Brain pericyte (primary cell): ENCODE data around the gene PCBP1.
"Not testable (repeated sequence)": the region's sequence is repeated elsewhere in the genome, so short reads cannot be mapped to it uniquely, and the experiment has no call there.

ENCODE experiments used
- DNase-seq: peaks from one replicate; pipeline ENCODE4 v3.0.0-alpha.2; 2012; ENCODE audit warnings: low read depth, low spot score

PCBP1 gene

DNA sequence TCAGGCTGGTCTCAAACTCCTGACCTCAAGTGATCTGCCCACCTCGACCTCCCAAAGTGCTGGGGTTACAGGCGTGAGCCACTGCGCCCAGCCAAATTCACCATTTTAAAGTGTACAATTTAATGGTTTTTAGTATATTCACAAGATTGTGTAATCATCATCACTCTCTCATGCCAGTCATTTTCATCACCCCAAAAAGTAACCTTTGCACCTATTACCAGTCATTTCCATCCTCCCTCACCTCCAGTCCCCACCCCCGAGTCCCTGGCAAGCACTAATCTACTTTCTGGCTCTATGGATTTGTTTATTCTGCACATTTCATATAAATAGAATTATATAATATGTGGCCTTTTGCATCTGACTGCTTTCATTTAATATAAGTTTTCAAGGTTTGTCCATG is 10.8 kb downstream of the PCBP1 start:
- no peak for DNase-seq

DNA sequence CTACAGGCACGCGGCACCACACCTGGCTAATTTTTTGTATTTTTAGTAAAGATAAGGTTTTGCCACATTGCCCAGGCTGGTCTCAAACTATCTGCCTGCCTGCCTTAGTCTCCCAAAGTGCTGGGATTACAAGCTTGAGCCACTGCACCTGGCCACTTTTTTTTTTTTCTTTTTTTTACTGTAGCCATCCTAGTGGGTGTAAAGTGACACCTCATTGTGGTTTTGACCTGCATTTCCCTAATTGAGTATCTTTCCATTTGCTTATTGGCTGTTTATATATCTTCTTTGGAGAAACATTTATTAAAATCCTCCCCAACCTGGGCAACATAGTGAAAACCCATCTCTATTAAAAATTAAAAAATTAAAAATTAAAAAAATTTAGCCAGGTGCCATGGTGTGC is 12.0 kb downstream of the PCBP1 start:
- no peak for DNase-seq

DNA sequence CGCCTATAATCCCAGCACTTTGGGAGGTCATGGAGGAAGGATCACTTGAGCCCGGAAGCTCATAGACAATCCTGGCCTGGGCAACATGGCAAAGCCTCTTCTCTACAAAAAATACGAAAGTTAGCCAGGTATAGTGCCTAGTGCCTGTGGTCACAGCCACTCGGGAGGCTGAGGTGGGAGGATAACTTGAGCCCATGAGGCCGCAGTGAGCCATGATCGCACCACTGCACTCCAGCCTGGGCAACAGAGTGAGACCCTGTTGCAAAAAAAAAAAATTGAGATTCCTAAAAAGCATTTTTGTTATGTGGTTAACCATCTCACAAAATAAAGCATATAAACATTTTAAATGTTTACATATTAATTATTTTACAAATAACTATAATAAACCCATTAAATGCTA is 13.9 kb downstream of the PCBP1 start:
- no peak for DNase-seq

DNA sequence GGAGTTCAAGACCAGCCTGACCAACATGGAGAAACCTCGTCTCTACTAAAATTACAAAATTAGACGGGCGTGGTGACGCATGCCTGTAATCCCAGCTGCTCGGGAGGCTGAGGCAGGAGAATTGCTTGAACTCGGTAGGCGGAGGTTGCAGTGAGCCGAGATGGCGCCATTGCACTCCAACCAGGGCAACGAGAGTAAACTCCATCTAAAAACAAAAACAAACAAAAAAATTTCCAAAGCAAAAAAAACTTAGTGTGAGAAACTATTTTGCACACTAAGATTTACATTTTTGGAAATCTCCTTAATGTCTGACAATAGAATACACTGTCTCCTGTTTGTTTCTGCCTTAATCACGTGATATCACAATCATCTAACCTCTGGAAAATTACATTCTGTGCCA is 14.4 kb downstream of the PCBP1 start:
- not testable (repeated sequence) for DNase-seq

DNA sequence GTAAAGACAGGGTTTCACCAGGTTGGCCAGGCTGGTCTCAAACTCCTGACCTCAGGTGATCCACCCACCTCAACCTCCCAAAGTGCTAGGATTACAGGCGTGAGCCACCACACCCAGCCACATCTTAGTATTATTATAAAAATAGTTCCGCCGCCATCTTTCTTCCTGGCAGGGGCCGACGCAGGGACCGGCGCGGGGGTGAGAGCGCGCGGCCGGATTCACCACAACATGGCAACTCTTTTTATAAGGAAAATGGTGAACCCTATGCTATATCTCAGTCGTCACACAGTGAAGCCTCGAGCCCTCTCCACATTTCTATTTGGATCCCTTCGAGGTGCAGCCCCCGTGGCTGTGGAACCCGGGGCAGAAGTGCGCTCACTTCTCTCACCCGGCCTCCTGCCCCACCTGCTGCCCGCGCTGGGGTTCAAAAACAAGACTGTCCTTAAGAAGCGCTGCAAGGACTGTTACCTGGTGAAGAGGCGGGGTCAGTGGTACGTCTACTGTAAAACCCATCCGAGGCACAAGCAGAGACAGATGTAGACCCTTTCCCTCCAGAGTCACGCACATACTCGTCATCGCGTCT is 15.1 kb downstream of the PCBP1 start:
- not testable (repeated sequence) for DNase-seq

DNA sequence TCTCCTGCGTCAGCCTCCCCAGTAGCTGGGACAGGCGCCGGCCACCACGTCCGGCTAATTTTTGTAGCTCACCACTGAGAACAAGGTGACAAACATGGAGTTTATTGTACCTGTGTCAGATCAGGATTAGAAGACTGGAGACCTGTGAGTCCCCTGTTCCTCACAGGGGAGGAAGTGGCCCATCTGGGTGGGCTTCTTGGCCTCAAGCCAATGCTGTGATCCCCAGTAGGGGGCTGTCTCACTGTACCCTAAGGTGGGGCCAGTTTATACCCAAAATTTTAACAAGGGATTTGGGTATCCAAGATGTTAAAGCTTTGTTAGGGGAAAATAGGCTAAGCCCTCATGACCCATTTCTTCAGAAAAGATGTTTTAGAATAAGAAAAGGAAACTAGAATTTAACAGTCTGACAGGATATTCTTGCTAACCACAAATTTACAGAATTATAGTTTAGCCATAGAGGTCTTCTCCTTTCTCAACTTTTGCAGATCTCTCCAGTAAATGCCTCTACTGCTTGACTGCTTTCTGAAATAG is 16.3 kb downstream of the PCBP1 start:
- no peak for DNase-seq

DNA sequence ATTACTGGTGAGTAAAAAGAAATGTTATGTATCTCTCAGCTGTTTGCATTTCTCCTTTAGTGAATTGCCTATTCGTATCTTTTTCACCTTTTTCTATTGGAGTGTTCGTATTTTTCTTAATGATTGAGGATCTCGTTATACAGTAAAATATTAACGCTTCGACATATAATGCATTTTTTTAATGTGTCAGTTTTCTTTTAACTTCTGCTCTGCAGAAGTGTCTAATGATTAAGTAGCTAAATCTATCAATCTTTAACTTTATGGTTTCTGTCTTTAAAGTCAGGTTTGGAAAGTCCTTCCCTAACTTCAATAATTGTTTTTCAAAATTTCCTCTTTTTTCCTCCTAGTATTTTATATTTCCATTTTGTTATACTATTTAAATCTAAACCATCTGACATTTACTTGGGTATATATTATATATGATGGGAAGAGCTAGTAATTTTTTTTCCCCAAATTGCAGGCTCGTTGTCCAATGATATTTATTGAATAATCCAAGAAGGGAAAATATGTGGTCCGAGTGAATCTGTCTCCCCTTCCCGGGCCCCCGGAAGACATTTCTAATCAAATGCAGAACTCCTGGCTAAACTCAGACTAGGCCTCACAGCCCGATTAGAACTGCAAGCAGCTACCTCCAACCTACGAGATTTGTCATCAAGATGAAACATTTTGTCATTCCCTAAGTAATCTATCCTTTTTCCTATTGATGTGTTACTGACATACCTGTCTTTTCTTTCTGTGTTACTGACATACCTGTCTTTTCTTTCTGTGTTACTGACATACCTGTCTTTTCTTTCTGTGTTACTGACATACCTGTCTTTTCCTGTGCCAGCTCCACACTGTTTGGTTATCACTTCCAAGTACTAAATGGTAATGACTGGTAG is 17.2 kb downstream of the PCBP1 start:
- DNase-seq = no peak

DNA sequence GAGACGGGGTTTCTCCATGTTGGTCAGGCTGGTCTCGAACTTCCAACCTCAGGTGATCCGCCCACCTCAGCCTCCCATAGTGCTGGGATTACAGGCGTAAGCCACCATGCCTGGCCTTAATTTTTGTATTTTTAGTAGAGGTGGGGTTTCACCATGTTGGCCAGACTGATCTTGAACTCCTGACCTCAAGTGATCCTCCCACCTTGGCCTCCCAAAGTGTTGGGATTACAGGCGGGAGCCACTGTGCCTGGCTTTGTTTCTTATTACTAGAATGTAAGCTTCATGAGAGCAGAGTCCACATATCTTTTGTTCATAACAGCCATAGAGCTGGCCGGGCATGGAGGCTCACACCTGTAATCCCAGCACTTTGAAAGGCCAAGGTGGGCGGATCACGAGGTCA is 18.9 kb downstream of the PCBP1 start:
- DNase-seq = not testable (repeated sequence)

DNA sequence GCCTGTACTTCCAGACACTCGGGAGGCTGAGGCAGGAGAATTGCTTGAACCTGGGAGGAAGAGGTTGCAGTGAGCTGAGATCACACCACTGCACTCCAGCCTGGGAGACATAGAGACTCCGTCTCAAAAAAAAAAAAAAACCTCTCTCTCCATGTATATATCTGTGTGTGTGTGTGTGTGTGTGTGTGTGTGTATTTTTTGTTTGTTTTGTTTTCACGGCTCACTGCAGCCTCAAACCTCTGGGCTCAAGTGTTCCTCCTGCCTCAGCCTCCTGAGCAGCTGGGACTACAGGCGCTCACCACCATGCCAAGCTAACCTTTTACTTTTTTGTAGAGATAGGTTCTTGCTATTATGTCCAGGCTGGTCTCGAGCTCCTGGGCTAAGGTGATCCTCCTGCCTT is 23.1 kb downstream of the PCBP1 start:
- DNase-seq = not testable (repeated sequence)

DNA sequence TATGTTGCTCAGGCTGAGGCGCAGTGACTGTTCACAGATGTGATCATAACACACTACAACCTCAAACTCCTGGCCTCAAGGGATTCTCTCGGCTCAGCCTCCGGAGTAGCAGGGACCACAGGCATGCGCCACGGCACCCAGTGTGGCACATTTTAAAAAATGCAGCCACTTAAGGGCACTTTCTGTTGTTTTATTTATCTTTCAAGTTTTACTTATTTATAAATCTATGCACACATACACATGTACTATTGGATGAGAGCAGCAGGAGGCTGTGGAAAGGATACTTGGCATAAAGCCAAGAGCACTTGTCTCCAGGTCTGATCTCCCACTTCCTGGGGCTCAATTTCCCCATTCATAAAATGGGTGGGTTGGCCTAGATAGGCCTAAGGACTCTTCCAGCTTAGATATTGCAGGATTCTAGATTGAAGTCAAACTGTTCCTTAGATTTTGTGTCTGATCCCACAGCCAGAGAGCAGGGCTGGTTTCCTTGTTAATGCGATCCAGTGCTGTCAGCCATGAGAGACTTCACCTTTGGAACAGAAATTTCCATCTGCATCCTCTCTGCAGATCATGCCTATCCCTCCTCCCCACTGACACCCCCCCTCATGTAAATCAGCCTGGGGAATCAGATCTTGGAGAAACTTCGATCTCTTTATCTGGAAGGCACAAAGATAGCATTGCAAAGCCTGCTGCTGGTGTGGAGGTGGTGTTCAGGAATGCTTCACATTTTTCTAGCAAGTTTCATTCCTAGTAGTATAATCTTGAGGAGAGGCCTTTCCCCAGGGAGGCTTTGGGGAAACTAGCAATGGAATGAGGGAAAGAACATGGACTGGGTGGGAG is 24.7 kb downstream of the PCBP1 start:
- no peak for DNase-seq

DNA sequence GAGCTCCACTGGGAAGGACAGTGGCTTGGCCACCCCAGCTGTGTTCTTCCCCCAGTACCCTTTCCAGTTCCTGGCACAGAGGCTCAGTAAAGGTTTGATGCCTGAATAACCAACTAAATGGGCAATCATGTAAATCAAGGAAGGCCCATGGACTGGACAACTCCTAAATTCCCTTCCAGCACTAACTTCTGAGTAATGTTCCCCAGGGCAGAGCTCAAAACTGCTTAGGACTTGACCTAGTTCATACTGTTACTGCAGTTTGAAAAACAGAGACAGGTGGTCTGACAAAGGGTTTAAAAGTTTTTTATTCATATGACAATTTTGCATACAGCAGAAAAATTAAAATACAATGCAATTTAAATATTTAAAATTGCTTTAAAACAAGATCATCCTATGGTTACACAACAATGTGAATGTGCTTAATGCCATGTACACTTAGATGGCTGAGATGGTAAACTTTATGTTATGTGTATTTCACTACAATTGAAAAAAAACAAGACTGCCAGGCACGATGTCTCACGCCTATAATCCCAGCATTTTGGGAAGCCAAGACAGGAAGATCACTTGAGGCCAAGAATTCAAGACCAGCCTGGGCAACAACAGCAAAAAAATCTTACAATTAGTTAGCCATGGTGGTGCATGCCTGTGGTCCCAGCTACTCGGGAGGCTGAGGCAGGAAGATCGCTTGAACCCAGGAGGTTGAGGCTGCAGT is 26.2 kb downstream of the PCBP1 start:
- DNase-seq = no peak

DNA sequence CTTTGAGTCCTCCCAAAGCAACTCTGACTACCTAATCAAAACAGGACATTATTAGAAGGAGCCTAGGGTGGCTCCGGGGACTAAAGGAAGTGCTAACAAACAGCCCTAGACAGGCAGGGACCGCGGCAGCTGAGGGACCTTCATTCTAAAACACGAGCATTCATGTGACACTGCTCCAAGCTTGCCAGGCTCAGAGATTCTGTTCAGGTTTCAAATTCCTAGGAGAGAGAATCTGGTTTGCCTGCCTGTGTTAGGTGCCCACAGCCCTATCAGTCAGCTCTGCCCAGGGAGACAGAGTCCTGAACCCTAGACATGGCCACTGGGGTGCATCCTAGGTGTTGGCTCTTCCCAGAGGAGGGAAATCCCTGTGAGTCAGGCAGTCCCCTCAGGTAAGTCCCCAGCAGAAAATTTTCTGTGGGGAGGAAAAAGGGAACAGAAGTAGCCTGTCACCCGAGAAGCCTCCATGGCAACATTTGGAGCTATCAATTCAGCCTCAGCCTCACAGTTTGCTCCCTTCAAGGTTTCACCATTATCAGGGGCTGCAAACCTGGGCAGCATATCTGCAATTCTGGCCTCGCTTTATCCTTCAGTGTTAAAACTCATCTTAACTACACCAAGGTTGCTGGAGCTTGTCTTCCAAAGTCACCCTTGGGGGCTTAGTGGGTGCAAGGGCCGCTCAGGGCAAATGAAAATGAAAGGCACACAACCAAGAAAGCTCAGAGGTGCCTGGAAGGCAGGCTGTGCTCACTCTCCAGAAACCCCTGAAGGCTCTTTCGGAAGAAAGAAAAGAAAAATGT is 28.6 kb downstream of the PCBP1 start:
- DNase-seq = no peak

DNA sequence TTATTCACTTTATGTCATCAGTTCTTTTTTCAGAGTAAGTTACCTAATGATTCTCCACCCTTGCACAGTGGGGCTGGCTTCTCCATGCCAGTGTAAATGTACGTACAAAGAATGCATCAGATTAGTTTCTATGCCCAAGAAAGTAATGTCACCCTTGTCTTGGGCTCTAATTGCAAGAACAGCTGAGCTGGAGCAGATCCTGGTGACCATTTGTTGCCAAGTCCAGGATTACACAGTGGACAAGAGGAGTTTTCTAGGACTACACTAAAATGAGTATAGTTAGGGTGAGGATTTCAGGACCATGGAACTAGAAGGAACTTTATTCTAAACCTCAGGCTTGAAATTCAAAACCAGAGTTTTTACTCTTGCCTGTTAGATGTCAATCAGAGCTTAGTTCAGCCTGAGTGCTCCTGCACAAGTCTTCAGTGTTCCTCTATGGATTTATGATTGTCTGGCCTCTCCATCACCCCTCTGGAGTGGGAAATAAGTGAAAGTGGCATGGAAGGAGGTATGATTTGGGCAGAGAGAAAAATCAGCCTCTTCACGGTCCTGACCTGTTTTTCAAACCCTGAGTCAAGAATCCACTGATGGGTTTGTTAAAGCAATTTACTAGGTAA is 29.8 kb downstream of the PCBP1 start:
- no peak for DNase-seq

DNA sequence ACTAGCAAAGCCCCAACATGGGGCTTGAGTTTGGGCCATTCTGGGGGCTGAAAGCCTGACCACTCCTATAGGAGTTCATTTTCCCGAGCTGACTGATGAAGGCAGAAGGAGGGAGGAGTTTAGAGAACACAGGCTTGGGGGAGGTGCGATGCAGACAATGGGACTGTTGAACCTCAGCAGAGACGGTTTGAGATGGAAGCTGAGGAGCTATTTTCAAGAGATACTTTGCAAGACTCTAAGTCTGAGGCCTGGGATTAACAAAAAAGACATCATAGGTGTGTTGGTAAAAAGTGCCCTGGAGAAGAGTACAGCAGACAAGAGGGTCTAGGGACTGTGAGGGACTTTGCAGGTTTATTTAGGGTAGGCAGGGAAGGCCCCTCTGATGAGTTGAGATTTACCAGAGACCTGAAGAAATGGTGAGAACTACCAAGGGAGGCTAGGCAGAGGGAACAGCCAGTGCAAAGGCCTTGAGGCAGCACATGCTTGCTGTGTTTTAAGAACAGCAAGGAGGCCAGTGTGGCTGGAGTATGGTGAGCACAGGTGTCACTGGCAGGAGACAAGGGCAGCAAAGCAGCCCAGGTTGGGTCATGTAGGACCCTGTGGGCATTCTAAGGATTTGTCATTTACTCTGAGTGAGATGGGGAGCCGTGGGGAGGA is 31.6 kb downstream of the PCBP1 start:
- DNase-seq = no peak

DNA sequence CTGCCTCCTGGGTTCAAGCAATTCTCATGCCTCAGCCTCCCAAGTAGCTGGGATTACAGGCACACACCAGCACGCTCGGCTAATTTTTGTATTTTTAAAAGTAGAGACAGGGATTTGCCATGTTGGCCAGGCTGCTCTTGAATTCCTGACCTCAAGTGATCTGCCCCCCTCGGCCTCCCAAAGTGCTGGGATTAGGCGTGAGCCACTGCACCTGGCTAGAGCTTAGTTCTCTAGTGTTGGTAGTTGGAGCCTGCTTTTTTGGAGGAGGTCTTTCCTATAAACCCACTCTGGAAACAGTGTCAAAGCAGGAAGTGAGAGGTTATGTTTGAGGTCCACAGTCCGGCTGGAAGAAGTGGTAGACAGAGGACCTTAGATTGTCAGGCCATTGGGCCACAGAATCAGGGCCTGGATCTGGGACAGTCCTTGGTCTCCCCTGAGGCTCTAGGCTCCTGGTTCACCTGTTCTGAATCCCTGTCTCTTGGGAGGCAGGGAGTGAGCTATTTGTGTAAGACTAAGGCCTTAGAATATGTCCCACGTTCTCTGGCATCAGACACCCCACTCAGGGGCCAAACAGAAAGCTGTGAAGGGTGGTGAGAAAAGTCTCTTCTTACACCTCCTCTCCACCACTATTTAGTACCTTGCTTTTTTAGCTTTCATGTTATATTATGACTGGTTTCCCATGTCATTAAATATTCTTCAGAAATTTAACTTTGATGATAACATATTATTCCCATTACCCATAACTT is 34.5 kb downstream of the PCBP1 start:
- no peak for DNase-seq

DNA sequence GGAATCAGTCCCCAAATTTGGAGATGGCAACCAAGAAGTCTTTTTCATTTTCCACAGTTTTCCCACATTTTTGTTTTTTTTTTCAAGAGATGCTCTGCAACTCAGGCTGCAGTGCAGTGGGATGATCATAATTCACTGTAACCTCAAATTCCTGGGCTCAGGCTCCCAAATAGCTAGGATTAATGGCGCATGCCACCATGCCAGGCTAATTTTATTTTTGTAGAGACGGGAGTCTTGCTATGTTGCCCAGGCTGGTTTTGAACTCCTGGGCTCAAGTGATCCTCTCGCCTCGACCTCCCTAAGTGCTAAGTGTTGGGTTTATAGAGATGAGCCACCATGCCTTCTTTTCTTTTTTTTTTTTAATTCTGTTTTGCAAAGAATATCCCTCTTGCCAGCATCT is 35.2 kb downstream of the PCBP1 start:
- no peak for DNase-seq

DNA sequence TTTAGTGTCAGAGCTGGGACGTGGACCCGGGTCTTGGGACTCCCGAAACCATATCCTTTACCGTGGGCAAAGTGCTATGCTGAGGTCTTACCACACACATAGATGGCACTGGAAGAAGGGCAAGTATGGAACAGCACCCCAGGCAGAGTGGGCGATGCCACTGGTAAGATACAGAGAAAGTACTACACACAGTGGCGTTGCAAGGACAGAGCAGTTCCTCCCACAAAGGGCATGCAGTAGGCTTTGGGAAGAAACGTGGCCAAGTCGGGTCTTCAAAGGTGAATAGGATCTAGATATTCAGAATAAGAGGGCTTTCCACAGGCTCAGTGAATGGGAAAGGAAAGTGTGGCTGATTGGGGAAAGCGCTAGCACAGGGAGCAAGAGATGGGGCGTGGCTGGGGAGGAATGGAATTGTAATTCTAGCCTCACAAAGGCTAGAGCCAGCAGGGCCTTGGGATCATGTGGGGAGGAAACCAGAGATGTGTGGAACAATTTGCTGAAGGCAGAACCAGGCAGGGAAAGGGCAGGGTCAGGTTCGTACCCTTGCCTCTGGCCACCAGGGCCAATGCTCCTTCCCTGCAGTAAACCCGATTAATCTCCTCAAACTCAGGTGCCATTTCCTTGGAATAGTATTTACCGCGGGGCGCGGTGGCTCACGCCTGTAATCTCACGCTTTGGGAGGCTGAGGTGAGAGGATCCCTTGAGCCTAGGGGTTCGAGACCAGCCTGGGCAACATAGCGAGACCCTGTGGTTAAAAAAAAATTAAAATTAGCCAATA is 36.0 kb downstream of the PCBP1 start:
- no peak for DNase-seq

DNA sequence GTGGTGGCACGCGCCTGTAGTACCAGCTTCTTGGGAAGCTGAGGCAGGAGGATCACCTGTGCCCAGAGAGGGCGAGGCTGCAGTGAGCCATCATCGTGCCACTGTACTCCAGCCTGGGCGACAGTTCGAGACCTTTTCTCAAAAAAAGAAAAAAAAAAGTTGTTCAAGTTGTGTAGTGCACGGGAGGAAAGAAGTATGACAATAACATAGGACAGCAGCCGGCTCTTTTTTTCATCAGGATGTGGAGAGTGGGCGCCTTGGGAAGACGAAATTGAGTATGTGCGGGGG is 36.5 kb downstream of the PCBP1 start:
- DNase-seq = no peak
